ENCODE results near the gene RSRC2. TPM values are rescaled to one million over a fixed set of nuclear protein-coding genes. Genes with fewer than 3 reads are reported as not detected.
A peak's percentile ranks its signal among the peaks of the same experiment; 100 is the strongest.
"Not testable (repeated sequence)": the region's sequence is repeated elsewhere in the genome, so short reads cannot be mapped to it uniquely, and the experiment has no call there.

The RSRC2 gene
- 32.1 and 35.7 TPM in 2 replicates for total RNA-seq (2014; rRNA removed; shearing (Covaris generic))

- peak; percentile 99 for DNase-seq (ENCODE audit: low spot score)
Measured at GRCh38 chr12:122526683-122527477, at the start of gene RSRC2, which contains the start of gene KNTC1. Gene RSRC2 (minus strand): TSS chr12:122526936. CDS start chr12:122526853, 83 bp downstream. Gene KNTC1 (plus strand): TSS chr12:122527249. CDS start chr12:122530064, 2,815 bp downstream.

- no peak for DNase-seq (ENCODE audit: low spot score)
Measured at GRCh38 chr12:122571821-122572220, 45.1 kb upstream of the RSRC2 start.

GRCh38 chr12:122570006-122570405, 43.3 kb upstream of the RSRC2 start:
- not testable (repeated sequence) for DNase-seq (ENCODE audit: low spot score)

GRCh38 chr12:122569288-122569687, 42.6 kb upstream of the RSRC2 start:
- DNase-seq (ENCODE audit: low spot score) = no peak

- not testable (repeated sequence) for DNase-seq (ENCODE audit: low spot score)
Measured at GRCh38 chr12:122566816-122567215, 40.1 kb upstream of the RSRC2 start.

GRCh38 chr12:122563361-122563760, 36.6 kb upstream of the RSRC2 start:
- no peak for DNase-seq (ENCODE audit: low spot score)

GRCh38 chr12:122560138-122560537, 33.4 kb upstream of the RSRC2 start:
- DNase-seq (ENCODE audit: low spot score) = no peak

- DNase-seq (ENCODE audit: low spot score) = no peak
Measured at GRCh38 chr12:122558745-122559641, 32.3 kb upstream of the RSRC2 start.

- DNase-seq (ENCODE audit: low spot score) = no peak
Measured at GRCh38 chr12:122547330-122547729, 20.6 kb upstream of the RSRC2 start.

GRCh38 chr12:122545855-122546254, 19.1 kb upstream of the RSRC2 start:
- no peak for DNase-seq (ENCODE audit: low spot score)

- no peak for DNase-seq (ENCODE audit: low spot score)
Measured at GRCh38 chr12:122544537-122544936, 17.8 kb upstream of the RSRC2 start.

- no peak for DNase-seq (ENCODE audit: low spot score)
Measured at GRCh38 chr12:122538496-122538895, 11.8 kb upstream of the RSRC2 start.

- no peak for DNase-seq (ENCODE audit: low spot score)
Measured at GRCh38 chr12:122537021-122537420, 10.3 kb upstream of the RSRC2 start.

GRCh38 chr12:122533856-122534255, 7.1 kb upstream of the RSRC2 start:
- no peak for DNase-seq (ENCODE audit: low spot score)

GRCh38 chr12:122528992-122529391, 2.3 kb upstream of the RSRC2 start:
- DNase-seq (ENCODE audit: low spot score) = no peak

GRCh38 chr12:122528582-122528981, 1.8 kb upstream of the RSRC2 start:
- DNase-seq (ENCODE audit: low spot score) = no peak

GRCh38 chr12:122527478-122527944, 775 bp upstream of the RSRC2 start:
- no peak for DNase-seq (ENCODE audit: low spot score)

- DNase-seq (ENCODE audit: low spot score) = no peak
Measured at GRCh38 chr12:122523846-122524718, 2.7 kb downstream of the RSRC2 start.

GRCh38 chr12:122523280-122523679, 3.5 kb downstream of the RSRC2 start:
- no peak for DNase-seq (ENCODE audit: low spot score)

GRCh38 chr12:122520676-122521075, 6.1 kb downstream of the RSRC2 start:
- no peak for DNase-seq (ENCODE audit: low spot score)

GRCh38 chr12:122519418-122519817, 7.3 kb downstream of the RSRC2 start:
- no peak for DNase-seq (ENCODE audit: low spot score)
